Measurements from ENCODE around the gene APOBEC2.

Gene APOBEC2

GRCh38 chr6:41017663-41018062 lies 35.3 kb upstream of the APOBEC2 start:
- Histone ChIP-seq H3K4me1 (ENCODE audit: low read length) (no peaks in the 10 kb centered on the region), H3K4me3 (ENCODE audit: low read length) (no peak overlapping the region), H3K27ac (ENCODE audit: low read length) (no peak overlapping the region), H3K9me3 (ENCODE audit: insufficient read depth, low read length) (no peaks in the 10 kb centered on the region), H4K20me1 (ENCODE audit: insufficient read depth, low read length) (no peaks in the 10 kb centered on the region), H3K9ac (ENCODE audit: low read length) (no peak overlapping the region), H3K36me3 (replicated peaks; ENCODE audit: low read depth, low read length) (no peaks in the 10 kb centered on the region), H3K27me3 (ENCODE audit: low read depth, low read length) (no peaks in the 10 kb centered on the region), H3K4me2 (ENCODE audit: low read length) (no peak overlapping the region), H3K79me2 (ENCODE audit: low read length) (no peaks in the 10 kb centered on the region), H2AFZ (ENCODE audit: low read depth, low read length) (no peak overlapping the region)
- TF ChIP-seq CTCF (IDR thresholded peaks at IDR 0.05; ENCODE audit: low read depth, low read length) = no peak
- no peak for TF ChIP-seq EZH2phosphoT487 (IDR thresholded peaks at IDR 0.05; ENCODE audit: low read depth)

GRCh38 chr6:41021832-41022231 lies 31.2 kb upstream of the APOBEC2 start:
- Histone ChIP-seq H3K9ac (ENCODE audit: low read length) (no peak overlapping the region), H4K20me1 (ENCODE audit: insufficient read depth, low read length) (no peaks in the 10 kb centered on the region), H3K4me2 (ENCODE audit: low read length) (no peak overlapping the region), H3K9me3 (ENCODE audit: insufficient read depth, low read length) (no peaks in the 10 kb centered on the region), H3K27ac (ENCODE audit: low read length) (no peak overlapping the region), H3K36me3 (replicated peaks; ENCODE audit: low read depth, low read length) (no peaks in the 10 kb centered on the region), H3K4me3 (ENCODE audit: low read length) (no peak overlapping the region), H3K27me3 (ENCODE audit: low read depth, low read length) (no peaks in the 10 kb centered on the region), H2AFZ (ENCODE audit: low read depth, low read length) (no peak overlapping the region), H3K79me2 (ENCODE audit: low read length) (no peaks in the 10 kb centered on the region), H3K4me1 (ENCODE audit: low read length) (no peaks in the 10 kb centered on the region; the same call in 1 of the 2 replicates)
- TF ChIP-seq EZH2phosphoT487 (IDR thresholded peaks at IDR 0.05; ENCODE audit: low read depth) (no peak), CTCF (IDR thresholded peaks at IDR 0.05; ENCODE audit: low read depth, low read length) (peak; percentile 28; the same call in 1 of the 2 replicates)

GRCh38 chr6:41022294-41022693 lies 30.7 kb upstream of the APOBEC2 start:
- no peak for TF ChIP-seq CTCF (IDR thresholded peaks at IDR 0.05; ENCODE audit: low read depth, low read length)
- TF ChIP-seq EZH2phosphoT487 (IDR thresholded peaks at IDR 0.05; ENCODE audit: low read depth) = no peak
- Histone ChIP-seq H3K27me3 (ENCODE audit: low read depth, low read length) (no peaks in the 10 kb centered on the region), H3K36me3 (replicated peaks; ENCODE audit: low read depth, low read length) (no peaks in the 10 kb centered on the region), H3K4me2 (ENCODE audit: low read length) (no peak overlapping the region), H3K27ac (ENCODE audit: low read length) (no peak overlapping the region), H3K9me3 (ENCODE audit: insufficient read depth, low read length) (no peaks in the 10 kb centered on the region), H3K4me1 (ENCODE audit: low read length) (peaks cover 5% of the 10 kb centered on the region), H2AFZ (ENCODE audit: low read depth, low read length) (no peak overlapping the region), H3K4me3 (ENCODE audit: low read length) (no peak overlapping the region), H3K9ac (ENCODE audit: low read length) (no peak overlapping the region), H3K79me2 (ENCODE audit: low read length) (no peaks in the 10 kb centered on the region), H4K20me1 (ENCODE audit: insufficient read depth, low read length) (no peaks in the 10 kb centered on the region)

GRCh38 chr6:41023114-41023513 lies 29.9 kb upstream of the APOBEC2 start:
- Histone ChIP-seq H3K4me2 (ENCODE audit: low read length) (no peak overlapping the region), H3K27ac (ENCODE audit: low read length) (no peak overlapping the region), H3K9ac (ENCODE audit: low read length) (no peak overlapping the region), H3K9me3 (ENCODE audit: insufficient read depth, low read length) (no peaks in the 10 kb centered on the region), H3K4me3 (ENCODE audit: low read length) (no peak overlapping the region), H3K27me3 (ENCODE audit: low read depth, low read length) (no peaks in the 10 kb centered on the region), H3K4me1 (ENCODE audit: low read length) (peaks cover 6% of the 10 kb centered on the region), H2AFZ (ENCODE audit: low read depth, low read length) (no peak overlapping the region), H4K20me1 (ENCODE audit: insufficient read depth, low read length) (no peaks in the 10 kb centered on the region), H3K79me2 (ENCODE audit: low read length) (no peaks in the 10 kb centered on the region), H3K36me3 (replicated peaks; ENCODE audit: low read depth, low read length) (no peaks in the 10 kb centered on the region)
- TF ChIP-seq EZH2phosphoT487 (IDR thresholded peaks at IDR 0.05; ENCODE audit: low read depth) (no peak), CTCF (IDR thresholded peaks at IDR 0.05; ENCODE audit: low read depth, low read length) (no peak)

Measured in OCI-LY3 (cell line).